Upper lobe of left lung (tissue), 4 donors: ENCODE measurements around the gene MTIF2.

Source experiments
- CTCF ChIP-seq, 6 experiments: fragments of 450-650 bp in 4 of 6; fragments of 200-600 bp in 2 of 6; sonication (generic) in 2 of 6; IDR thresholded peaks; one replicate each; pipeline ENCODE4 v1.5.1; 2016 to 2019; ENCODE audit warnings: antibody characterized with exemption in 6 of 6
- EP300 ChIP-seq, 4 donors: sonication (generic); formaldehyde crosslinking; IDR thresholded peaks; one replicate each; pipeline ENCODE4 v1.5.1; 2017; ENCODE audit warnings: antibody characterized with exemption in 4 of 4, control low read depth in 2 of 4
- POLR2A ChIP-seq, 4 donors: fragments of 450-650 bp; IDR thresholded peaks; one replicate each; pipeline ENCODE4 v1.5.1; 2016 to 2017; ENCODE audit warnings: antibody characterized with exemption in 4 of 4, mild to moderate bottlenecking in 2 of 4
- POLR2AphosphoS5 ChIP-seq, 2 donors: sonication (generic); formaldehyde crosslinking; IDR thresholded peaks; one replicate each; pipeline ENCODE4 v1.5.1; 2017; ENCODE audit warnings: antibody characterized with exemption in 2 of 2

GRCh38 chr2:55223958-55224760, 44.9 kb downstream of the MTIF2 start:
- no peak for TF ChIP-seq CTCF (IDR thresholded peaks at IDR 0.05)
- no peak for TF ChIP-seq POLR2A (IDR thresholded peaks at IDR 0.05)
- no peak for TF ChIP-seq POLR2AphosphoS5 (IDR thresholded peaks at IDR 0.05)
- TF ChIP-seq EP300 (IDR thresholded peaks at IDR 0.05), result no peak
